ENCODE data around the gene RNPEPL1.

DNA sequence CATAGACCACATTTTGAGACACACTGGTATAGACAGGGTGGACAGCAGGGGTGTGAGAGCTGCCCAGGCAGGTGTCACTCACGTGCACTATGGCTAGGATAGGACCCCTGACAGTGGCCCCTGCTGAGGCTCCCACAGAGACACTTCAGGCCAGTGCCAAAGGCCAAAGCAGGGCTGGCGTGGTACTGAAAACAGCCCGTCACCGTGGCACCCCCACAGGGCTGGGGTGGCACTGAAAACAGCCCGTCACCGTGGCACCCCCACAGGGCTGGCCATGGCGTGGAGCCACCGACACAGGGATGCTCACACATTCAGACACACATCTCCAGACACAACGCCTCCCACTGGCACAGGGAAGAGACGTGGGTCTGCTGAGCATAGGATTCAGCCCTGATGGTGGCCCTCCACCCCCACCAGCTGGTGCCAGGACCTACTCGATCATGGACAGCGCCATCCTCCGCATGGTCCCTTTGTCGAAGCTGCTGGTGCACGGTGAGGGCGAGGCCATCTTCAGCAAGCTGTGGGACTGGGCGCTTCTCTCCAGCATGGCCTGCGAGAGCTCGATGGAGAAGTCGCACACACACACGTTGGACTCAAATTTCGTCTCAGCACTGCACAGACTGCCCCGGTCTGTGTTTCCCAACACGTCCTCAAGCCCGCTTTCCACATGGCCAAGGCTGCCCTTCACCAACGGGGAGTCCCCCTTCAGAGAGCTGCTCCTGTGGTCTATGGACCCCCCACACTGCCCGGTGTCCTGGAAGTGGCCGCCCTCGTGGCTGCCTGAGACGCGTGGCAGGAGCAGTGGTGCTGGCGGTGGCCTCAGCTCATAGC lies 44.6 kb upstream of the RNPEPL1 start:
- TF ChIP-seq, protein P1, sequence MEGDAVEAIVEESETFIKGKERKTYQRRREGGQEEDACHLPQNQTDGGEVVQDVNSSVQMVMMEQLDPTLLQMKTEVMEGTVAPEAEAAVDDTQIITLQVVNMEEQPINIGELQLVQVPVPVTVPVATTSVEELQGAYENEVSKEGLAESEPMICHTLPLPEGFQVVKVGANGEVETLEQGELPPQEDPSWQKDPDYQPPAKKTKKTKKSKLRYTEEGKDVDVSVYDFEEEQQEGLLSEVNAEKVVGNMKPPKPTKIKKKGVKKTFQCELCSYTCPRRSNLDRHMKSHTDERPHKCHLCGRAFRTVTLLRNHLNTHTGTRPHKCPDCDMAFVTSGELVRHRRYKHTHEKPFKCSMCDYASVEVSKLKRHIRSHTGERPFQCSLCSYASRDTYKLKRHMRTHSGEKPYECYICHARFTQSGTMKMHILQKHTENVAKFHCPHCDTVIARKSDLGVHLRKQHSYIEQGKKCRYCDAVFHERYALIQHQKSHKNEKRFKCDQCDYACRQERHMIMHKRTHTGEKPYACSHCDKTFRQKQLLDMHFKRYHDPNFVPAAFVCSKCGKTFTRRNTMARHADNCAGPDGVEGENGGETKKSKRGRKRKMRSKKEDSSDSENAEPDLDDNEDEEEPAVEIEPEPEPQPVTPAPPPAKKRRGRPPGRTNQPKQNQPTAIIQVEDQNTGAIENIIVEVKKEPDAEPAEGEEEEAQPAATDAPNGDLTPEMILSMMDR (IDR thresholded peaks at IDR 0.05), result no peak
- TF ChIP-seq POLR2A (IDR thresholded peaks at IDR 0.05), result no peak

All from Peyer's patch (tissue), 4 donors.